ENCODE results near the gene BSND. TPM values are rescaled to one million over a fixed set of nuclear protein-coding genes. Genes with fewer than 3 reads are reported as not detected.

Gene BSND
- polyA plus RNA-seq, 1 donor from 2014 or later: not detected

DNA sequence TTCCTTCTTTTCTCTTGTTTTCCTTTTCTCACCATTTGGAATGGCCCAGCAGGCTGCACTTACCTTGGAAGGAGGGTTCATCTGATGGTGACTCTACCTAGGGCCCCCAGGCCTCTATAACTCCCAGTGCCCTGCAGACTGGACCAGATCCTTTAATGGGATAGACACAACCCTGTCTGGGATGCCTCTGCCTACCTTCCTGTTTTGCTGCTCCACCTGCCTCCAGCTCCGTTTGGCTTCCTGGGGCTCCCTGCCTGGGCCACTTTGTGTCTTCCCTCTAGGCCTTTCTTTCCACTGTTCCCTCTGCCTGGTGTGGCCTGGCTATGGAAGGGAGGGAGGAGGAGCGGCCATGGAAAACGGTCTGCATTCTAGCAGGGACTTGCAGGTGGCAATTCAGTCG is 48.1 kb downstream of the BSND start:
- no peak overlapping the region for H2AFZ ChIP-seq (ENCODE audit: low read depth, low read length)
- no peaks in the 10 kb centered on the region for H3F3A ChIP-seq (ENCODE audit: insufficient read depth, low read length, poor library complexity, severe bottlenecking)
- TF ChIP-seq EP300 (conservative IDR thresholded peaks at IDR 0.05; ENCODE audit: poor library complexity, severe bottlenecking) (no peak), RAD21 (conservative IDR thresholded peaks at IDR 0.05) (no peak), POLR2AphosphoS5 (IDR thresholded peaks at IDR 0.05) (no peak), SMC3 (conservative IDR thresholded peaks at IDR 0.05; ENCODE audit: poor library complexity) (no peak), MXI1 (conservative IDR thresholded peaks at IDR 0.05; ENCODE audit: poor library complexity, severe bottlenecking) (no peak)
- TF ChIP-seq, protein P1, sequence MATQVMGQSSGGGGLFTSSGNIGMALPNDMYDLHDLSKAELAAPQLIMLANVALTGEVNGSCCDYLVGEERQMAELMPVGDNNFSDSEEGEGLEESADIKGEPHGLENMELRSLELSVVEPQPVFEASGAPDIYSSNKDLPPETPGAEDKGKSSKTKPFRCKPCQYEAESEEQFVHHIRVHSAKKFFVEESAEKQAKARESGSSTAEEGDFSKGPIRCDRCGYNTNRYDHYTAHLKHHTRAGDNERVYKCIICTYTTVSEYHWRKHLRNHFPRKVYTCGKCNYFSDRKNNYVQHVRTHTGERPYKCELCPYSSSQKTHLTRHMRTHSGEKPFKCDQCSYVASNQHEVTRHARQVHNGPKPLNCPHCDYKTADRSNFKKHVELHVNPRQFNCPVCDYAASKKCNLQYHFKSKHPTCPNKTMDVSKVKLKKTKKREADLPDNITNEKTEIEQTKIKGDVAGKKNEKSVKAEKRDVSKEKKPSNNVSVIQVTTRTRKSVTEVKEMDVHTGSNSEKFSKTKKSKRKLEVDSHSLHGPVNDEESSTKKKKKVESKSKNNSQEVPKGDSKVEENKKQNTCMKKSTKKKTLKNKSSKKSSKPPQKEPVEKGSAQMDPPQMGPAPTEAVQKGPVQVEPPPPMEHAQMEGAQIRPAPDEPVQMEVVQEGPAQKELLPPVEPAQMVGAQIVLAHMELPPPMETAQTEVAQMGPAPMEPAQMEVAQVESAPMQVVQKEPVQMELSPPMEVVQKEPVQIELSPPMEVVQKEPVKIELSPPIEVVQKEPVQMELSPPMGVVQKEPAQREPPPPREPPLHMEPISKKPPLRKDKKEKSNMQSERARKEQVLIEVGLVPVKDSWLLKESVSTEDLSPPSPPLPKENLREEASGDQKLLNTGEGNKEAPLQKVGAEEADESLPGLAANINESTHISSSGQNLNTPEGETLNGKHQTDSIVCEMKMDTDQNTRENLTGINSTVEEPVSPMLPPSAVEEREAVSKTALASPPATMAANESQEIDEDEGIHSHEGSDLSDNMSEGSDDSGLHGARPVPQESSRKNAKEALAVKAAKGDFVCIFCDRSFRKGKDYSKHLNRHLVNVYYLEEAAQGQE (IDR thresholded peaks at IDR 0.05; ENCODE audit: borderline replicate concordance): no peak
- TF ChIP-seq, protein P2, sequence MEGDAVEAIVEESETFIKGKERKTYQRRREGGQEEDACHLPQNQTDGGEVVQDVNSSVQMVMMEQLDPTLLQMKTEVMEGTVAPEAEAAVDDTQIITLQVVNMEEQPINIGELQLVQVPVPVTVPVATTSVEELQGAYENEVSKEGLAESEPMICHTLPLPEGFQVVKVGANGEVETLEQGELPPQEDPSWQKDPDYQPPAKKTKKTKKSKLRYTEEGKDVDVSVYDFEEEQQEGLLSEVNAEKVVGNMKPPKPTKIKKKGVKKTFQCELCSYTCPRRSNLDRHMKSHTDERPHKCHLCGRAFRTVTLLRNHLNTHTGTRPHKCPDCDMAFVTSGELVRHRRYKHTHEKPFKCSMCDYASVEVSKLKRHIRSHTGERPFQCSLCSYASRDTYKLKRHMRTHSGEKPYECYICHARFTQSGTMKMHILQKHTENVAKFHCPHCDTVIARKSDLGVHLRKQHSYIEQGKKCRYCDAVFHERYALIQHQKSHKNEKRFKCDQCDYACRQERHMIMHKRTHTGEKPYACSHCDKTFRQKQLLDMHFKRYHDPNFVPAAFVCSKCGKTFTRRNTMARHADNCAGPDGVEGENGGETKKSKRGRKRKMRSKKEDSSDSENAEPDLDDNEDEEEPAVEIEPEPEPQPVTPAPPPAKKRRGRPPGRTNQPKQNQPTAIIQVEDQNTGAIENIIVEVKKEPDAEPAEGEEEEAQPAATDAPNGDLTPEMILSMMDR (IDR thresholded peaks at IDR 0.05; ENCODE audit: poor library complexity, severe bottlenecking): no peak
- H3K36me3 ChIP-seq (ENCODE audit: insufficient read depth, low read length): no peaks in the 10 kb centered on the region
- H3K27ac ChIP-seq (ENCODE audit: low read length): no peak overlapping the region
- no peak overlapping the region for H3K9ac ChIP-seq (ENCODE audit: low read length)
- no peak overlapping the region for H3K4me3 ChIP-seq (ENCODE audit: low read length)
- no peaks in the 10 kb centered on the region for H3K9me3 ChIP-seq (ENCODE audit: low read length)
- no peaks in the 10 kb centered on the region for H3K9me2 ChIP-seq (ENCODE audit: insufficient read depth, low read length)
- no peaks in the 10 kb centered on the region for H3K79me2 ChIP-seq (replicated peaks; ENCODE audit: insufficient read depth, low read length)
- no peaks in the 10 kb centered on the region for H4K20me1 ChIP-seq (ENCODE audit: insufficient read depth)
- H3K4me2 ChIP-seq (ENCODE audit: low read length): no peak overlapping the region
- H3K27me3 ChIP-seq (ENCODE audit: insufficient read depth, low read depth, low read length): peaks cover under 1% of the 10 kb centered on the region

DNA sequence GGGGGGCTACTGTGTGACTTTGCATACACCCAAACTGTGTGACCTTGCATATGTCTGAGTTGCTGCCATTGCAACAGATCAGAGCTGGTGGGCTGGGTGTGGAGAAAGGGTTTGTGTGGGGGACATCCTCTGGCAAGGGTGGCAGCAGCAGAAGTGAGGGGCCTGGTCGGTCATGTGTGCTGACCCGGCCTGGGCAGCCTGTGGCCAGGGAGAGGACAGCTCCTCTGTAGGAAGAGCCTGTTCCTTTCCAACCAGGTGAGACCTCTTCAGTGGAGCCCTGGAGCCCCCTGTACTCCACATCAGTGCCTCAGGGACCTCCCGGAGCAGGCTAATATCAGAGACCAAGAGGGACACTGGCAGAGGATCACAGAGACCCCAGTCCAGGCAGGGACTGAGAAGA is 48.9 kb downstream of the BSND start:
- TF ChIP-seq TAF1 (IDR thresholded peaks at IDR 0.05; ENCODE audit: low read depth): no peak
- TF ChIP-seq RAD21 (conservative IDR thresholded peaks at IDR 0.05): no peak
- TF ChIP-seq, protein P1 (IDR thresholded peaks at IDR 0.05; ENCODE audit: borderline replicate concordance): no peak
- no peak for TF ChIP-seq POLR2AphosphoS5 (IDR thresholded peaks at IDR 0.05)
- TF ChIP-seq SMC3 (conservative IDR thresholded peaks at IDR 0.05; ENCODE audit: poor library complexity): no peak
- no peak for TF ChIP-seq MXI1 (conservative IDR thresholded peaks at IDR 0.05; ENCODE audit: poor library complexity, severe bottlenecking)
- TF ChIP-seq, protein P2 (IDR thresholded peaks at IDR 0.05; ENCODE audit: poor library complexity, severe bottlenecking): no peak
- TF ChIP-seq EP300 (conservative IDR thresholded peaks at IDR 0.05; ENCODE audit: poor library complexity, severe bottlenecking): no peak
- TF ChIP-seq EZH2 (IDR thresholded peaks at IDR 0.05; ENCODE audit: borderline replicate concordance, insufficient read depth, low read length, poor library complexity, severe bottlenecking): no peak
- H3K4me3 ChIP-seq (ENCODE audit: low read length): no peak overlapping the region
- H3K27me3 ChIP-seq (ENCODE audit: insufficient read depth, low read depth, low read length): no peaks in the 10 kb centered on the region
- H3K9me2 ChIP-seq (ENCODE audit: insufficient read depth, low read length): no peaks in the 10 kb centered on the region
- no peaks in the 10 kb centered on the region for H3K9me3 ChIP-seq (ENCODE audit: low read length)
- H3K36me3 ChIP-seq (ENCODE audit: insufficient read depth, low read length): no peaks in the 10 kb centered on the region
- H3K79me2 ChIP-seq (replicated peaks; ENCODE audit: insufficient read depth, low read length): no peaks in the 10 kb centered on the region
- H4K20me1 ChIP-seq (ENCODE audit: insufficient read depth): no peaks in the 10 kb centered on the region
- H3F3A ChIP-seq (ENCODE audit: insufficient read depth, low read length, poor library complexity, severe bottlenecking): no peaks in the 10 kb centered on the region
- H3K27ac ChIP-seq (ENCODE audit: low read length): no peak overlapping the region
- no peak overlapping the region for H2AFZ ChIP-seq (ENCODE audit: low read depth, low read length)
- no peak overlapping the region for H3K4me2 ChIP-seq (ENCODE audit: low read length)
- H3K9ac ChIP-seq (ENCODE audit: low read length): no peak overlapping the region

Measured in neural cell (in vitro differentiated cells).